ENCODE data around the gene TEPSIN. TPM values are rescaled to one million over a fixed set of nuclear protein-coding genes. Genes with fewer than 3 reads are reported as not detected.

Gene TEPSIN
- total and polyA plus RNA-seq, 2 of the 13 experiments (the other 11 are each of a cell fraction or from before 2014, with no cell fraction given), result 16.1 to 18.8 TPM

- Histone ChIP-seq H3K27me3 (ENCODE audit: control insufficient read depth in 1 of 2, insufficient read depth in 2 of 2, low read length in 2 of 2) (no peaks in the 10 kb centered on the region), H3K9ac (ENCODE audit: insufficient read depth, low read depth, low read length) (no peak overlapping the region), H3K36me3 (replicated peaks in 1 of 2; ENCODE audit: control insufficient read depth in 1 of 2, insufficient read depth in 2 of 2, low read length in 2 of 2) (peaks cover 42 to 65% of the 10 kb centered on the region in 2 experiments; a peak in 4 of 5 replicates), H3K79me2 (ENCODE audit: insufficient read depth, low read length) (no peaks in the 10 kb centered on the region), H3K4me1 (ENCODE audit: insufficient read depth, low read length) (no peaks in the 10 kb centered on the region), H3K4me3 (replicated peaks in 1 of 3; ENCODE audit: insufficient read depth in 1 of 3, low read depth in 2 of 3, low read length in 3 of 3) (no peak overlapping the region), H4K20me1 (ENCODE audit: insufficient read depth, low read length) (no peaks in the 10 kb centered on the region), H2AFZ (ENCODE audit: low read length) (no peak overlapping the region), H3K9me3 (ENCODE audit: low read length) (no peaks in the 10 kb centered on the region), H3K27ac (ENCODE audit: extremely low read length, insufficient read depth, low read length) (no peak overlapping the region), H3K4me2 (ENCODE audit: low read depth, low read length) (no peak overlapping the region)
- 98% methylated on average over 28 of the region's 31 CpGs for WGBS (ENCODE audit: low lambda C conversion rate)
- in situ Hi-C loops (cut with HindIII; ENCODE audit: extremely low pct_ligation_motif_present, low pct_unique_long_range_greater_than_20kb) (no loop called here), intact Hi-C loops (cut with micrococcal nuclease; ENCODE audit: unreplicated experiment) (no loop called here)
- CTCF ChIA-PET (ENCODE audit: low intra/inter-chr PET ratio, low total read pairs), result no interaction called here
- no TSS peak for BruUV-seq (replicated peaks)
- no peak for ATAC-seq
- no peak for DNase-seq (ENCODE audit: low spot score)
- TF ChIP-seq HINFP (CRISPR knock-in tag; IDR thresholded peaks at IDR 0.05; ENCODE audit: low read depth), result no peak
- TF ChIP-seq ETS1 (CRISPR knock-in tag; IDR thresholded peaks at IDR 0.05), result no peak
- TF ChIP-seq GPBP1L1 (CRISPR knock-in tag; IDR thresholded peaks at IDR 0.05), result no peak
- peak; percentile 14; the same call in 1 of the 2 replicates for TF ChIP-seq ZNF687 (CRISPR knock-in tag; IDR thresholded peaks at IDR 0.05)
- peak; percentile 37; the same call in 1 of the 2 replicates for TF ChIP-seq CEBPB (IDR thresholded peaks at IDR 0.05; ENCODE audit: borderline replicate concordance, low read depth, low read length)
- POLR2A ChIA-PET, result no interaction called here
- no peak for FAIRE-seq
Observed at GRCh38 chr17:81273698-81274470, 35.0 kb upstream of the TEPSIN start.
